LNCaP clone FGC (cell line): ENCODE results near the gene CACHD1.

ENCODE experiments used
- DNase-seq: peaks from one replicate; pipeline ENCODE4 v3.0.0-alpha.2; 2011; ENCODE audit warnings: low read depth
- H3K4me3 ChIP-seq: 2 replicates; pipeline ENCODE4 v1.5.1; 2011; ENCODE audit warnings: mild to moderate bottlenecking, low read depth, low read length, control low read depth
- TF ChIP-seq, protein P1 (sequence below): IDR thresholded peaks from 2 replicates; pipeline ENCODE4 v1.5.1; 2012; ENCODE audit warnings: mild to moderate bottlenecking; ENCODE audit not compliant: control insufficient read depth, insufficient read depth; ENCODE audit errors: extremely low read depth

CACHD1 gene

DNA sequence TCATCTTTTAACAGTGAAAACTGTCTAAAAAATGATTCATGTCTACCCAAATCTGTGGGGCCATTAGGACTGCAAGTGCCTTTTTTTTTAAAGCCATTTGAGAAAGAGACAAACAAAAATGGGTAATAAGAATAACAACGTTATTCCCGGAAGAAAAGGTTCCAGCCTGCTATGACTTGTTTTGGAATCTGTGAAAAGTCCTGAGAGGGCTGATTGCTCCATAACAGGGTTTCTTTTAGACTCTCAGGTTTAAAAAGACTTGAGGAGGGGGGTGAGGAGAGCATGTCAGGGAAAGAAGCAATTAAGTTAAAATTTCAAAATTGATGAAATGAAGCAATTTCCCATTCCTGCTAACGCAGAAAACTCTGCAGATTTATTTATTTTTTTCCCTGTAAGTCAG is 56.4 kb downstream of the CACHD1 start:
- TF ChIP-seq, protein P1, sequence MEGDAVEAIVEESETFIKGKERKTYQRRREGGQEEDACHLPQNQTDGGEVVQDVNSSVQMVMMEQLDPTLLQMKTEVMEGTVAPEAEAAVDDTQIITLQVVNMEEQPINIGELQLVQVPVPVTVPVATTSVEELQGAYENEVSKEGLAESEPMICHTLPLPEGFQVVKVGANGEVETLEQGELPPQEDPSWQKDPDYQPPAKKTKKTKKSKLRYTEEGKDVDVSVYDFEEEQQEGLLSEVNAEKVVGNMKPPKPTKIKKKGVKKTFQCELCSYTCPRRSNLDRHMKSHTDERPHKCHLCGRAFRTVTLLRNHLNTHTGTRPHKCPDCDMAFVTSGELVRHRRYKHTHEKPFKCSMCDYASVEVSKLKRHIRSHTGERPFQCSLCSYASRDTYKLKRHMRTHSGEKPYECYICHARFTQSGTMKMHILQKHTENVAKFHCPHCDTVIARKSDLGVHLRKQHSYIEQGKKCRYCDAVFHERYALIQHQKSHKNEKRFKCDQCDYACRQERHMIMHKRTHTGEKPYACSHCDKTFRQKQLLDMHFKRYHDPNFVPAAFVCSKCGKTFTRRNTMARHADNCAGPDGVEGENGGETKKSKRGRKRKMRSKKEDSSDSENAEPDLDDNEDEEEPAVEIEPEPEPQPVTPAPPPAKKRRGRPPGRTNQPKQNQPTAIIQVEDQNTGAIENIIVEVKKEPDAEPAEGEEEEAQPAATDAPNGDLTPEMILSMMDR = no peak
- H3K4me3 ChIP-seq = no peak overlapping the region
- no peak for DNase-seq

DNA sequence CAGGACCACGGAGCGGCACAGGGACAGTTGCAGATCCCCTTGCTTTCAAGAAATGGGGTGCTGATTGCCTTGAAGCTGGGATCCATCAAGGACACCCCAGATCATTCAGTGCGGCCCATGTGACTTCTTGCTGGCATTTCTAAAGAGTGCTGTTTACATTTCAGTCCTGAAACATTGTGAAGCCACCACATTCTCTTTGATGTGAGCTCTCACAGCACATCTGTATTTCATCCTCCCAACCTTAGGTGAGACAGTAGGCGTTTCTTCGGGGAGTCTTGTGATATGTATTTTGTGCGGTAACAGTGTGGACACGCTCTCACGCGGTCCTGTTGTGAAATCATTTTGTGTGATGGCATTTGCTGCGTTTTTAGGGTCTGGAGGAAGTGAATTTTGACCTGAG is 57.2 kb downstream of the CACHD1 start:
- no peak overlapping the region for H3K4me3 ChIP-seq
- DNase-seq = no peak
- TF ChIP-seq, protein P1 = no peak

- DNase-seq = no peak
- no peak overlapping the region for H3K4me3 ChIP-seq
- TF ChIP-seq, protein P1 = no peak
Observed at GRCh38 chr1:64527786-64528185, 57.9 kb downstream of the CACHD1 start.

GRCh38 chr1:64530969-64531692 is 61.2 kb downstream of the CACHD1 start:
- no peak for DNase-seq
- no peak overlapping the region for H3K4me3 ChIP-seq
- TF ChIP-seq, protein P1 = no peak

GRCh38 chr1:64532646-64533045 is 62.7 kb downstream of the CACHD1 start:
- H3K4me3 ChIP-seq = no peak overlapping the region
- DNase-seq = no peak
- TF ChIP-seq, protein P1 = no peak

DNA sequence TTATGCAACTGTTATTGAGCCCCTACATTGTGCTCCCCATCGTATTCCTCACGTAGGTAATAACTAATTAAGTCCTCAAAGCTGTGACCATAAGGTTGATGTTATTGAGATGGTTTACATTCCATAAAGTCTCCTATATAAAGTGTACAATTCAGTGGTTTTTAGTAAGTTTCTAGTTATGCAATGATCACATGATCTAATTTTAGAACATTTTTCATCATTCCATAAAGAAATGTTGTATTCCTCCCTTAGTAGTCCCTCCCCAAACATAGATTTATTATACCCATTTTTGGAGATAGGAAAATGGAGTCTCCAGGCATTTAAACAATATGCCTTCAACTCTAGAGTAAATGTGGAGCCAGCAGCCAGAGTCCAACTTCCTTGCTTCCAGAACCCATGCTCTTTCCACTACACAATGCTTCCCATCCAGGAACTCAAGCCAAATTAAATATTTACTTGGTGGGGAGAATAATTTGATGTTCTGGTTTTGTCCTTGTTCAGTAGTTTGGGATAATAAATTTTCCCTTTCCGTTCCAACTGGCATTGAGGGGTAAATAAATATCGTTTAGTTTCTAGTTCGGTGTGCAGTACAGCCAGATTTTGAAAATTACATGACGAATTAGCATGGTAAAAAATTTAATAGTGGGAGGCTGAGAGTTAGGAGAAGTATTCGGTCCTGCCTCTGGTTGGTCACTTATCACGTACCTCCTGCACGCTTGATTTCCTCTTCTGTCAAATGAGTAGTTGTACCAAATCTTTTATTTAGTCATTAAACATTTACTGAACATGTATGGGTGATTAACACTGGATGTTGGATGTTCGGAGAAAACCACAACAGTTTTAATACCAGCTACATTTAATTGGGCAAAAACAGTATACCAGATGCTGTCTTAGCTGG is 66.3 kb downstream of the CACHD1 start:
- H3K4me3 ChIP-seq = peak overlapping the region; percentile 21
- peak; percentile 88 for DNase-seq
- TF ChIP-seq, protein P1 = no peak
